Myocyte (in vitro differentiated cells): ENCODE results near the gene PURB. TPM values are rescaled to one million over a fixed set of nuclear protein-coding genes. Genes with fewer than 3 reads are reported as not detected.
"Not testable (repeated sequence)": the region's sequence is repeated elsewhere in the genome, so short reads cannot be mapped to it uniquely, and the experiment has no call there.

ENCODE experiments used
- DNase-seq: peaks from one replicate; pipeline ENCODE4 v3.0.0-alpha.2; 2012; ENCODE audit warnings: low read depth
- polyA plus RNA-seq: library from polyadenylated mRNA; unstranded; fragments of >200 nt; gene quantifications from one replicate; pipeline ENCODE4 v1.2.1, GENCODE V29; 2012; ENCODE audit warnings: missing spikeins
- total RNA-seq: library from RNA; depleted of rRNA; stranded (reverse); fragments of >200 nt; gene quantifications from 2 replicates; pipeline ENCODE4 v1.2.3, GENCODE V29; 2014

PURB gene
- 66.2 and 101 TPM in 2 replicates for total RNA-seq
- 30.7 TPM for polyA plus RNA-seq

GRCh38 chr7:44885394-44886317 is at the start of gene PURB:
Gene PURB (minus strand): TSS chr7:44885530. CDS start chr7:44885348, 182 bp downstream.
- DNase-seq = peak; percentile 100

- DNase-seq = no peak
These were observed 49.7 kb upstream of the PURB start for GRCh38 chr7:44935016-44935415.

GRCh38 chr7:44934510-44934909 is 49.2 kb upstream of the PURB start:
- not testable (repeated sequence) for DNase-seq

- DNase-seq = no peak
These were observed 45.6 kb upstream of the PURB start for GRCh38 chr7:44930921-44931320.

GRCh38 chr7:44922351-44922694 is 37.0 kb upstream of the PURB start:
- no peak for DNase-seq

GRCh38 chr7:44921607-44922350 is 36.4 kb upstream of the PURB start:
- peak; percentile 89 for DNase-seq

- DNase-seq = no peak
These were observed 34.8 kb upstream of the PURB start for GRCh38 chr7:44920119-44920518.

GRCh38 chr7:44918029-44918428 is 32.7 kb upstream of the PURB start:
- no peak for DNase-seq

- DNase-seq = no peak
These were observed 32.1 kb upstream of the PURB start for GRCh38 chr7:44917465-44917864.

DNA sequence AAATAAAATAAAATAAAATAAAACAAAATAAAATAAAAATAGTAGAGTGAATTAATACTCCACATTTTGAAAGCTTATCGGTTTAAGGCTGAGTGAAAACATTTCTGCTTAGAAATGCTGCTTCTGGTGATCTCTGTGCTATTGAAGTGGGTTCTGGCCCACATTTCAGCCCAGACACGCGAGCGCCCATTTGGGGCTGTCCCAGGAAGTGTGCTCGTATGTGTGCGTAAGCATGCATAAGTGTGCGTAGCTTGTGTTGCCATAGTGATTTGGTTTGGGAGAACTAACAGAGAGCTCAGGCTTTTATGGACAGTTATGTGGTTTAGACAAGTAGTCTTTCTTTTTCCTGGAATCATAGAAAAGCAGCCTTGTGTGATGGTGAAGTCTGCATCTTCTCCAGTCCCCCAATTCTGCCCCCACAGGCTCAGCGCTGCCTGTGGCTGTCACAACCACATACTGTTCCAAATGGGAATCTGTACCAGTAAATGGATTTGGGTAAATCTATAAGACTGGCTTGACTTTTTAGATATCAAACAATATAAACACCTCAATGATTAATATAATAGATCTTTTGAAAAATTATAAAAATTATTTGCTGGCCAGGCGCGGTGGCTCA is 29.8 kb upstream of the PURB start:
- DNase-seq = no peak

DNA sequence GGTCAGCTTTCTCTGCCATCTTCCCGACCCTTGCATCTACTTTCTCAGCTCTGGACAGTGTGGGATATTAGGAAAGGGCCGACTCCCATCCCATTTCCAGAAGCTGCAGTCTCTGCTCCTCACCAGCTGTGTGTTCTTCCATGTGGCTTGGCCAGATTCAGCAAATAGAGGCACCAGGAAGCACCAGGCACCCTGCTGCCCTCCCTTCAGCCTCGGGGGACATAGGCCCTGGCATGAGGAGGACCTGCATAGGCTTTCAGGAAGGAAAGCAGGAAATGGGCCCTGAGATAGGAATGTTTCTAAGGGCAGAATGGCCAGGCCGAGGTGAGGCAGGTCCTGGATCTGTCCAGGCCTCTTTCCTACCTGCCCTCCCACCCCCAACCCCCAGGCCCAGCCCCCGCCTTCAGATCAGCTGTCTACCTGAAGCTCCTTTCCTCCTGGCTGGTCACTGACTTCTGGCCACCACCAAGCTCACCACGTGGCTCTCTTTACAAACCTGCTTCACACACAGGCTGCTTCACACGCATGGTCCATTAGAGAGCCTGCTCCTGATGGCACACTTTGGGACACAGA is 27.5 kb upstream of the PURB start:
- peak; percentile 61 for DNase-seq

- DNase-seq = no peak
These were observed 26.6 kb upstream of the PURB start for GRCh38 chr7:44911911-44912310.

- no peak for DNase-seq
These were observed 24.5 kb upstream of the PURB start for GRCh38 chr7:44909596-44910389.

DNA sequence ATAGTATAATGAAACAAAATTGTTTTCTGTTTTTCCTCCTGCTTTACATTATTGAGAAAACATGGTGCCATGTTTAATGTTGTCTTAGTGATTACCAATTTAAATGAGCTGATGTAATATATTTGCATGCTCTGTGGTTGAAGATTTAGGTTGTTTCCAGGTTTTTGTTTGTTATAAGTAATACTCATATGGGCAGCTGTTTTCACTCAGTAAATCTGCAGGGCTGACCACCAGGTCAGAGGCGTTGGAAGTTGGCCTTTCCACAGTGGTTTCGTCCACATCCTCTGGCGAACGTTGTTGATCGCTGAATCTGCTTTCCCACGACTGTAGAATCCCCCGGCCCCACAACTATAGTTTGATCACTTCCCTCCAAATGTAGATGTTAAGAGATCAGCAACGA is 21.6 kb upstream of the PURB start:
- no peak for DNase-seq

DNA sequence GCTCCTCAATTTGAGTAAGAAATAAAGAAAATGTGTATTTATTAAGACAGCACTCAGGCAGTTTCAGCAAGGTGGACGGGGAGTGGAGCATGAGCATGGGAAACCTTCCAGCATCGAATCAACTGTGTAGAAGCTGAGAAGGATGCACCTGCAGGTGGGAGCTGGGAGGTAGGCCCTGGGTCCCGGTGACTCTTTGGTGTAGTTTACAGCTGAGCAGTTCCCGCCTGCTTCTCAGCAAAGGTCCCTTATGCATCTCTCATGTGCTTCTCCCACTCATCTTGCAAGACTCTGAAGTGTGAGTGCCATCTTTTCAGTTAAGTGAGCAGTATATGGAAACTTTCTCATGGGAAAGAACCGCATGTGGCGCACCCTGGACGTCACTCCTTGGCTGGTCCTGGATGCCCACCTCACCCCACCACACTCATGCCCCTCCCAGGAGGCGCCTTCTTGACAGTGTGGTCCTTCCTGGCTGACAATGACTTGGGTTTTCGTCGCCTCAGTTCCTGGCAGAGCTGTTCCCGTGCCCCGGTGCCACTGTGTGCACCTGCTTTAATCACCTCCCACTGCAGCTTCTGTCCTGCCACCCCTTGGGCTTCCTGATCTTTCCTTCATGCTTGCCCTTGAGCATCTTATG is 19.8 kb upstream of the PURB start:
- DNase-seq = no peak

DNA sequence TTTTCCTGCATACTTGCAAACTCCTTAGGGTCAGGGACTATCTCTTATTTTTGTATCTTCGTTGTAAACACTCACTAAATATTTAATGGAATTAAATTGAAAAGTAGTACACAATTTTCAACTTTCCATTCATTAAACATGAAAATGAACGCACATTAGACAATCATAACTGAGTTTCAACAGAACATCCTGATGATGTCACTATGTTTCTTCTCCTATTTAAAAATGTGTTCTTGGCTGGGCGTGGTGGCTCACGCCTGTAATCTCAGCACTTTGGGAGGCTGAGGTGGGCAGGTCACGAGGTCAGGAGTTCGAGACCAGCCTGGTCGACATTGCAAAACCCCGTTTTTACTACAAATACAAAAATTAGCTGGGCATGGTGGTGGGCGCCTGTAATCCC is 14.1 kb upstream of the PURB start:
- DNase-seq = no peak

DNA sequence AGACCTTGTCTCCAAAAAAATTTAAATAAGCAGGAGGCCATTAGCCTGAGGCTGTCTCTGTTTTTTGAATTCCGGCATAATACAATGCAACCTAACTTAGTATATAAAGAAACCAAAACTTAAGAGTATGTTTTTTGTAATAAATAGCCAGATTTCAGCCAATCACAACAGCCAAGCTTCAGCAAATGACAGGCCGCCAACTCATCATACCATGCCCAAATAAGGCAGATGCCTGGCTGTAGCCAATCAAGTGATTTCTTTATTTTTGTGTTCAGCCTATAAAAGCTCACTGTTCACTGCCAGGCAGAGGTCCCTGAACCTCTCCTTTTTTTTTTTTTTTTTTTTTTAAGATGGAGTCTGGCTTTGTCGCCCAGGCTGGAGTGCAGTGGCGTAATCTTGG is 12.7 kb upstream of the PURB start:
- no peak for DNase-seq

- peak; percentile 48 for DNase-seq
These were observed 12.0 kb upstream of the PURB start for GRCh38 chr7:44897309-44897708.

DNA sequence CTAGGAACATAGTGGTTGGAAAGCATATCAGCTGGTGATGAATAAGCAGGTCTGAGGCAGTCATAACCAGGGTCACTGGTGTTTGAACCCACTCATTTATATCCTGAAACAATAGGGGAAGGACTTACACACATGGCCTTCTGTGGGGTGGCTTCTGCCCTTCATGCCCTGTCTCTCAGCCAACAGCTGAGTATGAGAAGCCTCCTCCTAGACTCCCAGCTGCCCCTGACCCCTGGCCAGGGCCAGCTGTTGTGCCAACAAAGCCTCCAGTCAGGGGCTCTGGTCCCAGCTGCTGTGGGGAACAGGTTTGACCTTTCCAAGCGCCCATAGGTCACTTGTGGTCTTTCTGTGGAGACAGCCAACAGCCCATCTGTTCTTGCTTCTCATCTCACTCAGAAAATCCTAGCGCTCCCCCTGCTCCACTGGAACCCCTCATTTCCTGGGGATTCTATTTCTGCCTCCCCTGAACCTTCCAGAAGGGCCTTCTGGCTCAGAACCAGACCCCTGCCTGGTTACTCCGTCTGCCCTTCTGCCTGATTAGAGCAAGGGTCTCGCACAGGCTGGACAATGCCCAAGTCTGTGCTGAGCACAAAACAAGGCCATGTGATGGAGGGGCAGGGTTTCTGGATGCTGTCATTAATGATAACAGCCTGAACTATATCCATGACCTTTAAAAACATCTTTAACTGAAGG is 9.7 kb upstream of the PURB start:
- peak; percentile 100 for DNase-seq
